HepG2 (cell line): ENCODE measurements around the gene HS6ST1. TPM values are rescaled to one million over a fixed set of nuclear protein-coding genes. Genes with fewer than 3 reads are reported as not detected.

ENCODE experiments used
- AGO1 ChIP-seq: fragments of 200-400 bp; formaldehyde crosslinking; IDR thresholded peaks from 2 replicates; pipeline ENCODE4 v1.6.1; 2017; ENCODE audit warnings: mild to moderate bottlenecking, low read depth, low read length, moderate library complexity; ENCODE audit not compliant: poor library complexity, severe bottlenecking
- ARID5B ChIP-seq: IDR thresholded peaks from 2 replicates; pipeline ENCODE4 v1.4.0; 2020; ENCODE audit warnings: mild to moderate bottlenecking, missing genetic modification reagents
- BCL6 ChIP-seq: IDR thresholded peaks from 2 replicates; pipeline ENCODE4 v1.6.1; 2016; ENCODE audit warnings: missing genetic modification reagents, missing compliant biosample characterization
- CBX5 ChIP-seq: sonication (generic); formaldehyde crosslinking; IDR thresholded peaks from 2 replicates; pipeline ENCODE4 v1.4.0; 2020; ENCODE audit warnings: missing genetic modification reagents, borderline replicate concordance
- CREB3 ChIP-seq: sonication (generic); formaldehyde crosslinking; IDR thresholded peaks from 2 replicates; pipeline ENCODE4 v1.5.0; 2020; ENCODE audit warnings: missing genetic modification reagents
- FOXC1 ChIP-seq: sonication (generic); formaldehyde crosslinking; IDR thresholded peaks from 2 replicates; pipeline ENCODE4 v1.8.0; 2022; ENCODE audit warnings: mild to moderate bottlenecking, missing genetic modification reagents, borderline replicate concordance
- KLF9 ChIP-seq: IDR thresholded peaks from 2 replicates; pipeline ENCODE4 v1.6.1; 2016; ENCODE audit warnings: low read depth
- NAIF1 ChIP-seq: sonication (generic); formaldehyde crosslinking; IDR thresholded peaks from 2 replicates; pipeline ENCODE4 v1.5.0; 2020; ENCODE audit warnings: mild to moderate bottlenecking, missing genetic modification reagents, borderline replicate concordance
- PAX8 ChIP-seq: sonication (generic); formaldehyde crosslinking; IDR thresholded peaks from 2 replicates; pipeline ENCODE4 v1.8.0; 2022; ENCODE audit warnings: mild to moderate bottlenecking, missing genetic modification reagents, borderline replicate concordance
- RBM22 ChIP-seq: fragments of 200-400 bp; formaldehyde crosslinking; optimal IDR thresholded peaks from 2 replicates; pipeline ENCODE3; 2017; ENCODE audit warnings: mild to moderate bottlenecking, low read length, moderate library complexity
- THAP8 ChIP-seq: sonication (generic); formaldehyde crosslinking; IDR thresholded peaks from 2 replicates; pipeline ENCODE4 v1.5.1; 2020; ENCODE audit warnings: missing genetic modification reagents, mild to moderate bottlenecking, borderline replicate concordance
- ZFAT ChIP-seq: sonication (generic); formaldehyde crosslinking; conservative IDR thresholded peaks from 2 replicates; pipeline ENCODE4 v1.8.1; 2023; ENCODE audit warnings: missing genetic modification reagents, inconsistent platforms
- ZNF17 ChIP-seq: sonication (generic); formaldehyde crosslinking; IDR thresholded peaks from 2 replicates; pipeline ENCODE4 v1.5.0; 2020; ENCODE audit warnings: mild to moderate bottlenecking, missing genetic modification reagents
- ZNF44 ChIP-seq: sonication (generic); formaldehyde crosslinking; IDR thresholded peaks from 2 replicates; pipeline ENCODE4 v1.5.1; 2020; ENCODE audit warnings: mild to moderate bottlenecking, missing genetic modification reagents
- ZNF577 ChIP-seq: sonication (generic); formaldehyde crosslinking; IDR thresholded peaks from 2 replicates; pipeline ENCODE4 v1.4.0; 2020; ENCODE audit warnings: mild to moderate bottlenecking, low read depth, missing genetic modification reagents, borderline replicate concordance
- ZSCAN5A ChIP-seq: sonication (generic); formaldehyde crosslinking; IDR thresholded peaks from 2 replicates; pipeline ENCODE4 v1.8.0; 2022; ENCODE audit warnings: mild to moderate bottlenecking, missing genetic modification reagents, borderline replicate concordance
- ZXDC ChIP-seq: sonication (generic); formaldehyde crosslinking; IDR thresholded peaks from 2 replicates; pipeline ENCODE4 v1.5.0; 2020; ENCODE audit warnings: mild to moderate bottlenecking, missing genetic modification reagents
- polyA plus RNA-seq, 8 experiments: library from polyadenylated mRNA; depleted of rRNA in 3 of 8; stranded (reverse) in 7 of 8; unstranded in 1 of 8; fragments of >200 nt; fragmentation: Illumina TruSeq in 4 of 8; extraction: Trizol in 4 of 8; gene quantifications; 2 replicates each; pipeline versions ENCODE4 v1.2.1 to v1.2.3, GENCODE V29; 2011 to 2016; ENCODE audit warnings: low read depth in 4 of 8, missing spikeins in 1 of 8, mixed read lengths in 1 of 8; ENCODE audit not compliant: insufficient read depth in 1 of 8
- total RNA-seq, 5 experiments: library from RNA; depleted of rRNA; stranded (reverse); fragments of >200 nt; fragmentation: Illumina TruSeq; extraction: Trizol; gene quantifications; 2 replicates each; pipeline ENCODE4 v1.2.3, GENCODE V29; 2016; ENCODE audit warnings: low read depth in 1 of 5

Gene HS6ST1
- total and polyA plus RNA-seq, 2 of the 13 experiments (the other 11 are each of a cell fraction or from before 2014, with no cell fraction given): 34.5 to 84.6 TPM

- no peak for TF ChIP-seq ARID5B (CRISPR knock-in tag)
- peak; percentile 98 for TF ChIP-seq RBM22
- no peak for TF ChIP-seq THAP8 (CRISPR knock-in tag)
- no peak for TF ChIP-seq ZSCAN5A (CRISPR knock-in tag)
- TF ChIP-seq AGO1: peak; percentile 71
- no peak for TF ChIP-seq PAX8
- TF ChIP-seq ZNF577 (CRISPR knock-in tag): no peak
- TF ChIP-seq FOXC1 (CRISPR knock-in tag): no peak
- TF ChIP-seq ZXDC (CRISPR knock-in tag): 0 out of 2 replicates have a peak, but pooled peaks have one; percentile 21
- no peak for TF ChIP-seq ZFAT (CRISPR knock-in tag)
- TF ChIP-seq NAIF1 (CRISPR knock-in tag): no peak
- TF ChIP-seq KLF9 (CRISPR knock-in tag): no peak
- no peak for TF ChIP-seq CREB3
- no peak for TF ChIP-seq ZNF17 (CRISPR knock-in tag)
- no peak for TF ChIP-seq CBX5 (CRISPR knock-in tag)
- TF ChIP-seq ZNF44 (CRISPR knock-in tag): no peak
- no peak for TF ChIP-seq BCL6 (CRISPR knock-in tag)
These were observed 56.1 kb downstream of the HS6ST1 start (continued) for GRCh38 chr2:128262315-128263253.
